VCaP (cell line): ENCODE data around the gene THAP9.

ENCODE experiments used
- H3K27ac ChIP-seq: fragments of 450-650 bp; 2 replicates; pipeline ENCODE4 v1.5.1; 2017
- TF ChIP-seq, protein P1 (sequence below): fragments of 450-650 bp; conservative IDR thresholded peaks from 2 replicates; pipeline ENCODE4 v1.5.1; 2017; ENCODE audit warnings: mild to moderate bottlenecking, moderate library complexity

Gene THAP9

DNA sequence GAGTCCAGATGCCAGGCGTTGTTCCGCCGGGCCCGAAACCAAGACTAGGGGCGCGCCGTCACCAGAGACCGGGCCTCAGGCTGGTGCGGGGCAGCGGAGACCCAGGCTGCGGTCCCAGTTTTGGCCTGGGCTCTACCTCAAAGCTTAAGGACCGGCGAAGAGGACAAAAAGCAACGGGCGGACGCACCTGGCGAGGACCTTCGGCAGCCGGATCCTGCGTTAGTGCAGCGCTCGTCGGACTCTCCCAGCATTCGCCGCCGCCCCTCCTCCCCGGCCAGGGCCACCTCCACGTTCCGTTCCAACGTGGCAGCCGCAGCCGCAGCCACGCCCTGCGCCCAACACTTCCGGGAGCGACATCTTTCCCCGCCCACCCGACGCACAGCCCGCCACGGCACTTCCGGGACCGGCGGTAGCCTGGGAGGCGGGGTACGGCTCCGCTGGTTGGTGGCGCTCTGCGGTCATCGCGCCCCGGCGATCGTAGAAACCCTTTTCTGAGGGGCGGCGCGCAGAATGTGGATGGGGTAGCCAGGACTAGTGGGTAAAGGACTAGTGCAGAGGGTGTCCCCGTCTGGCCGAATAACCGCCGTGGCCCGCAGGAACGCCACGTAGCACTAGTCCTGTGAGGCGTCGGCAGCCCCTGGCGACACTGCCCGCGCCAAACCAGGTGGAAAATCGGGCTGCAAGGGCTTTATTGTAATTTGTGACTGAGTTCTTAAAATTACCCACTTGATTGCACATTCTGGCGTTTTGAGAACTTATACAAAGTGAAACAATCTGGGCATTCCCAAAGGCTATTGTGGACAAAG is 9.4 kb upstream of the THAP9 start, which contains the start of gene SEC31A:
Gene SEC31A, minus strand, starts transcription at position 253 of the 806 bp plus-strand sequence. CDS start 9,217 bp downstream, outside the sequence.
- H3K27ac ChIP-seq = peak within 1 kb of the TSS; percentile 98
- TF ChIP-seq, protein P1, sequence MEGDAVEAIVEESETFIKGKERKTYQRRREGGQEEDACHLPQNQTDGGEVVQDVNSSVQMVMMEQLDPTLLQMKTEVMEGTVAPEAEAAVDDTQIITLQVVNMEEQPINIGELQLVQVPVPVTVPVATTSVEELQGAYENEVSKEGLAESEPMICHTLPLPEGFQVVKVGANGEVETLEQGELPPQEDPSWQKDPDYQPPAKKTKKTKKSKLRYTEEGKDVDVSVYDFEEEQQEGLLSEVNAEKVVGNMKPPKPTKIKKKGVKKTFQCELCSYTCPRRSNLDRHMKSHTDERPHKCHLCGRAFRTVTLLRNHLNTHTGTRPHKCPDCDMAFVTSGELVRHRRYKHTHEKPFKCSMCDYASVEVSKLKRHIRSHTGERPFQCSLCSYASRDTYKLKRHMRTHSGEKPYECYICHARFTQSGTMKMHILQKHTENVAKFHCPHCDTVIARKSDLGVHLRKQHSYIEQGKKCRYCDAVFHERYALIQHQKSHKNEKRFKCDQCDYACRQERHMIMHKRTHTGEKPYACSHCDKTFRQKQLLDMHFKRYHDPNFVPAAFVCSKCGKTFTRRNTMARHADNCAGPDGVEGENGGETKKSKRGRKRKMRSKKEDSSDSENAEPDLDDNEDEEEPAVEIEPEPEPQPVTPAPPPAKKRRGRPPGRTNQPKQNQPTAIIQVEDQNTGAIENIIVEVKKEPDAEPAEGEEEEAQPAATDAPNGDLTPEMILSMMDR = no peak; the same call in 1 of the 2 replicates

GRCh38 chr4:82891707-82892466 is 8.6 kb upstream of the THAP9 start:
- H3K27ac ChIP-seq = peak overlapping the region; percentile 98
- TF ChIP-seq, protein P1 = no peak

DNA sequence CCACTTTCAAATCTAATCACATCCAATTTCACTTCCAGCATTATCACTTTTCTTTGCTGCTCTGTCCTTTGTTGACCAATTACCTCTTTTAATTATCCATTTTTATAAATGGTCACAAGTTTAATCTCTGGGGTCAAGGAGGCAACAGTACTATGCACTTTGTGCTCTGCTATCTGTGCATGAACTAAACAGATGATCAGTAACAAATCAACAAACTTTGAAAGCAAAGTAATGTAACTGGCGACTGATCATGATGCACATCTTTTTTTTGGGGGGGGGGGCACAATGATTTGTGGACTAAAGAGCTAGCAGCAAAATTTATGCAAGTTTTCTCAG is 8.1 kb upstream of the THAP9 start:
- TF ChIP-seq, protein P1 = no peak
- H3K27ac ChIP-seq = peak overlapping the region; percentile 98

- no peak overlapping the region for H3K27ac ChIP-seq
- TF ChIP-seq, protein P1 = no peak
Observed at GRCh38 chr4:82893942-82894341, 6.6 kb upstream of the THAP9 start.

- TF ChIP-seq, protein P1 = no peak
- no peak overlapping the region for H3K27ac ChIP-seq
Observed at GRCh38 chr4:82896755-82897154, 3.8 kb upstream of the THAP9 start.

- TF ChIP-seq, protein P1 = peak; percentile 83
- peak overlapping the region; percentile 91 for H3K27ac ChIP-seq
Observed at GRCh38 chr4:82898322-82899243, 2.0 kb upstream of the THAP9 start.
